HCT116 (cell line): ENCODE data around the gene LYPD4.

Source experiments
- CEBPB ChIP-seq: IDR thresholded peaks from 2 replicates; pipeline ENCODE4 v1.6.1; 2012; ENCODE audit warnings: low read depth
- CTCF ChIP-seq, 3 experiments: fragments of 200-600 bp in 1 of 3; sonication (generic) in 1 of 3; IDR thresholded peaks in 2 of 3; conservative IDR thresholded peaks in 1 of 3; 2 replicates each; pipeline ENCODE4 v1.5.1; 2012 to 2017; ENCODE audit warnings: low read depth in 2 of 3, low read length in 2 of 3, antibody characterized with exemption in 1 of 3, borderline replicate concordance in 1 of 3, control low read depth in 1 of 3, mild to moderate bottlenecking in 1 of 3, mixed read lengths in 1 of 3, mixed run types in 1 of 3, moderate library complexity in 1 of 3; ENCODE audit not compliant: insufficient read depth in 1 of 3
- EZH2phosphoT487 ChIP-seq: fragments of 200-600 bp; IDR thresholded peaks from 2 replicates; pipeline ENCODE4 v1.6.1; 2018; ENCODE audit warnings: antibody characterized with exemption, borderline replicate concordance
- POLR2A ChIP-seq: IDR thresholded peaks from 2 replicates; pipeline ENCODE4 v1.7.0; 2011; ENCODE audit warnings: borderline replicate concordance; ENCODE audit not compliant: insufficient read depth, insufficient read length; ENCODE audit errors: extremely low read depth
- SIN3A ChIP-seq: IDR thresholded peaks from 2 replicates; pipeline ENCODE4 v1.6.1; 2012; ENCODE audit warnings: low read depth
- YY1 ChIP-seq: IDR thresholded peaks from 2 replicates; pipeline ENCODE4 v1.6.1; 2011; ENCODE audit warnings: low read length, low read depth, moderate library complexity, mild to moderate bottlenecking; ENCODE audit not compliant: insufficient replicate concordance; ENCODE audit errors: extremely low read depth
- ZNF274 ChIP-seq: fragments of 200-500 bp; sonication (Bioruptor generic); IDR thresholded peaks from 2 replicates; pipeline ENCODE4 v1.6.1; 2014; ENCODE audit warnings: mild to moderate bottlenecking, low read depth, low read length, inconsistent platforms

- TF ChIP-seq POLR2A = peak; percentile 86
- TF ChIP-seq EZH2phosphoT487 = no peak
- TF ChIP-seq CTCF (IDR thresholded peaks at IDR 0.05 in 2 of 3, conservative IDR thresholded peaks at IDR 0.05 in 1 of 3; ENCODE audit: borderline replicate concordance in 1 of 3, insufficient read depth in 1 of 3, low read depth in 2 of 3, low read length in 2 of 3) = peak in 2 of 3 experiments; percentile 34 to 62; a peak in 3 of 6 replicates
- peak; percentile 39; the same call in 1 of the 2 replicates for TF ChIP-seq SIN3A
- no peak for TF ChIP-seq CEBPB
- peak; percentile 78 for TF ChIP-seq YY1
- TF ChIP-seq ZNF274 = no peak
Observed at GRCh38 chr19:41859618-41860418, 15.3 kb upstream of the LYPD4 start, which contains the start of gene RPS19.
